Measurements from ENCODE around the gene PPFIA1. TPM values are rescaled to one million over a fixed set of nuclear protein-coding genes. Genes with fewer than 3 reads are reported as not detected.

PPFIA1 gene
- 28.7 TPM for polyA plus RNA-seq
- long read RNA-seq, donor 1, partial matches to known transcripts, result 0 of 1 reads
- long read RNA-seq, donor 1, other reads (novel, unspliced or antisense), result 0 of 1 reads
- long read RNA-seq, donor 2, partial matches to known transcripts, result 0 of 2 reads
- long read RNA-seq, donor 2, other reads (novel, unspliced or antisense), result 0 of 2 reads
- long read RNA-seq, donor 3, result 0 reads
- long read RNA-seq, donor 4, result 0 reads
- long read RNA-seq, donor 5, partial matches to known transcripts, result 0 of 1 reads
- long read RNA-seq, donor 5, other reads (novel, unspliced or antisense), result 0 of 1 reads
- long read RNA-seq, donor 6, result 0 reads
- long read RNA-seq, donor 7, result 0 reads
- long read RNA-seq, donor 8, partial matches to known transcripts, result 5 of 5 reads
- long read RNA-seq, donor 8, other reads (novel, unspliced or antisense), result 0 of 5 reads
- long read RNA-seq, donor 9, result 0 reads
- long read RNA-seq, donor 10, full-length matches to known transcripts, result 2 of 2 reads
- long read RNA-seq, donor 10, partial matches to known transcripts, result 0 of 2 reads
- long read RNA-seq, donor 10, other reads (novel, unspliced or antisense), result 0 of 2 reads
- long read RNA-seq, donor 11, result 0 reads

DNA sequence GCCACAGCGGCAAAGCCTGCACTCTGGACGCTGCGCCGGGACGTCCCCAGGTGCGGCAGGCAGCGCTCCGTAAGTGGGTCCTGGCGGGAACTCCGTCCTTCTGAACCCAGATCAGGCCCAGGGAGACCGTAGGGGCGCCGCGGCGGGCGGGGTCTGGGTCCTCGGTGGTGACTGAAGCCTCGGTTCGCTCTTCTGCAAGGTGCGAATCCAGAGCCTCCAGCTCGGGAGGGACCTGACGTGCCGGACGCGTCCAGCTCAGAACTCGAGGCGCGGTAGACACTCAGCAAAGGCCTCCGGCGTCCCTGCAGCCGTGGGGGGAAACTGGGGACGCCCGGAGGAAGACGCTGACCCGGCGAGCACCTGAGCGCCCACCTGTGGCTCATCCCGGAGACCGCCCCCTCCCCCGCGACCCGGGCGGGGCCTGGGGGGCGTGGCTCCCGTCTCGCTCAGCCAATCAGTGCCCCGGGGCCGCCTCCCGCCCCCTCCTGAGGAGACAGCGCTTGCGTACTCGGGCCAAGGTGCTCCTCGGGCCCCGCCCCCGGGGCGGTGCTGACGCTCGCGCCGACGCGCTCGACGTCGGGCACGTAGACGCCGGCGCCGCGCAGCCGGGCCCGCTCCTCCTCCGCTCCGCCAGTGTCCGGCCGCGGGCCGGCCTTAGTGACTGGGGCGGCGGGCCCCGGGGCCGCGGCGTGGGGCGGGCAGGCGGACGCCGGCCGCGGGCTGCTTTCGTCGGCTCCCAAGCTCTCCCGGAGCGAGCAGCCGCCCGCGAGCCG is at the start of gene PPFIA1:
Gene PPFIA1, plus strand, starts transcription at position 587 of the 773 bp plus-strand sequence. CDS start 1,483 bp downstream, outside the sequence.
- H3K27ac ChIP-seq (ENCODE audit: low read length), result peak within 1 kb of the TSS; percentile 88
- H3K27me3 ChIP-seq (ENCODE audit: control insufficient read depth, insufficient read depth, low read length), result peaks cover 3% of the 10 kb centered on the region
- H3K4me1 ChIP-seq (ENCODE audit: control insufficient read depth, insufficient read depth, low read length), result peaks cover 3% of the 10 kb centered on the region
- no CpG with 5 or more reads among the region's 99 CpGs for WGBS (ENCODE audit: insufficient coverage, low lambda C conversion rate)
- DNase-seq, result peak; percentile 98
- peaks cover 18% of the 10 kb centered on the region for H3K36me3 ChIP-seq (ENCODE audit: control insufficient read depth, insufficient read depth, low read length)
- H3K4me3 ChIP-seq (ENCODE audit: low read length), result peak within 1 kb of the TSS; percentile 77
- peaks cover 3% of the 10 kb centered on the region for H3K9me3 ChIP-seq (ENCODE audit: control insufficient read depth, low read depth, low read length)

DNA sequence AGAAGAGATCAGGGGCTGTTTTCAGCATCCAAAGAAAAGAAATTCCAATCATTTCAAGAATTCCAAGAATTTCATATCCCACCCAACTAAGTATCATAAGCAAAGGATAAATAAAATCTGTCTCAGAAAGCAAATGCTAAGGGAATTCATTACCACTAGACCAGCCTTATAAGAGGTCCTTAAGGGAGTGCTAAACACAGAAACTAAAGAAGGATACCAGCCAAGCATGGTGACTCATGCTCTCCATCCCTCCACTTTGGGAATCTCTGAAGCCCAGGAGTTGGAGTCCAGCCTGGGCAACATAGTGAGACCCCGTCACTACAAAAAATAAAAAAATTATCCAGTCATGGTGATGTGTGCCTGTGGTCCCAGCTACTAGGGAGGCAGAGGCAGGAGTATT is 49.6 kb upstream of the PPFIA1 start:
- no peaks in the 10 kb centered on the region for H3K27me3 ChIP-seq (ENCODE audit: control insufficient read depth, insufficient read depth, low read length)
- H3K9me3 ChIP-seq (ENCODE audit: control insufficient read depth, low read depth, low read length), result no peaks in the 10 kb centered on the region
- no peak overlapping the region for H3K4me3 ChIP-seq (ENCODE audit: low read length)
- no peak overlapping the region for H3K27ac ChIP-seq (ENCODE audit: low read length)
- WGBS (ENCODE audit: insufficient coverage, low lambda C conversion rate), result no CpG with 5 or more reads among the region's 1 CpG
- peaks cover 6% of the 10 kb centered on the region for H3K4me1 ChIP-seq (ENCODE audit: control insufficient read depth, insufficient read depth, low read length)
- no peak for DNase-seq
- no peaks in the 10 kb centered on the region for H3K36me3 ChIP-seq (ENCODE audit: control insufficient read depth, insufficient read depth, low read length)

DNA sequence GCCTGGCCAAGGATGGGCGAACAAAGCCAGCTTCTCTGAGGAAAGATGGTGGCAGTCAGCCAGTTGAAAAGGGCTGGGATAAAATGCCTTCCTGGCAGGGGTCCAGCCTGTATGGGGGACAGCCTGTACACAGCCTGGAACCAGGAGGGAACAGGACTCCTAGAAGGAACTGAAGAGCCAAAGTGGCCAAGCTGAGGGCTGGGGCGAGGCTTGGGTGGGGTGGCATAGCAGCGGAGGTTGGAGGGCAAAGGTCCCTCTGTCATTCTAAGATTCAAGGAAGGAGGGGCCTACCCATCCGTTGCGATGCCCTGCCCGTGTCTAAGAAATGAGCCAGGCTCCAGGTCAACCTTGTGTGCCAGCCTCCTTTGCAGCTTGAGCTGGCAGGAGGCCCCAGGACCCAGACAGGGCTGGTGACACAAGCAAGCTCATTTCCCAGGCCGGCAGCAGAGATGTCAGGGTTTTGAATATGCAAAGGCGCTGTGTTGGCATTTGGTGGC is 44.8 kb upstream of the PPFIA1 start:
- no peaks in the 10 kb centered on the region for H3K27me3 ChIP-seq (ENCODE audit: control insufficient read depth, insufficient read depth, low read length)
- peaks cover 11% of the 10 kb centered on the region for H3K4me1 ChIP-seq (ENCODE audit: control insufficient read depth, insufficient read depth, low read length)
- H3K36me3 ChIP-seq (ENCODE audit: control insufficient read depth, insufficient read depth, low read length), result no peaks in the 10 kb centered on the region
- no CpG with 5 or more reads among the region's 8 CpGs for WGBS (ENCODE audit: insufficient coverage, low lambda C conversion rate)
- H3K27ac ChIP-seq (ENCODE audit: low read length), result no peak overlapping the region
- peak; percentile 56 to 76 for DNase-seq
- H3K9me3 ChIP-seq (ENCODE audit: control insufficient read depth, low read depth, low read length), result no peaks in the 10 kb centered on the region
- H3K4me3 ChIP-seq (ENCODE audit: low read length), result no peak overlapping the region

DNA sequence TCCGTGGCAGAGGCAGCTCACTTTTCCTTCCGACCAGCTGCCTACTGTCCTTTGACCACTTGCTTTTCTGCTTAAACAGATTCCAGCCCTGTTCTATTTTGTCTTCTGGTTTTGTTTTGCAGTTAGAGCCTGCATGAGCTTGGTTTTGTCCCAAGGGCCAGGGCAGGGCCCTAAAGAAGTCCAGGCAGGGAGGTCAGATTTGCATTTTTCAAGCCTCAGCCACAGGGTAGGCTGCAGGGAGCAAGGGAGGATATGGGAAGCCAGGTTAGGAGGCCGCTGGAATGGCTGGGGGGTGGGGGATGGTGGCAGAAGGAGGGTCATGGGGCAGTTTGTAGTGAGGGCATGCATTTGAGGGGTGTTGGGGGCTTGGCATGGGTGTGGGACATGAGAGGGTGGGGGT is 44.3 kb upstream of the PPFIA1 start:
- no peak for DNase-seq
- H3K4me3 ChIP-seq (ENCODE audit: low read length), result no peak overlapping the region
- no peak overlapping the region for H3K27ac ChIP-seq (ENCODE audit: low read length)
- WGBS (ENCODE audit: insufficient coverage, low lambda C conversion rate), result no CpG with 5 or more reads among the region's 3 CpGs
- H3K36me3 ChIP-seq (ENCODE audit: control insufficient read depth, insufficient read depth, low read length), result no peaks in the 10 kb centered on the region
- no peaks in the 10 kb centered on the region for H3K27me3 ChIP-seq (ENCODE audit: control insufficient read depth, insufficient read depth, low read length)
- H3K9me3 ChIP-seq (ENCODE audit: control insufficient read depth, low read depth, low read length), result no peaks in the 10 kb centered on the region
- peaks cover 11% of the 10 kb centered on the region for H3K4me1 ChIP-seq (ENCODE audit: control insufficient read depth, insufficient read depth, low read length)

DNA sequence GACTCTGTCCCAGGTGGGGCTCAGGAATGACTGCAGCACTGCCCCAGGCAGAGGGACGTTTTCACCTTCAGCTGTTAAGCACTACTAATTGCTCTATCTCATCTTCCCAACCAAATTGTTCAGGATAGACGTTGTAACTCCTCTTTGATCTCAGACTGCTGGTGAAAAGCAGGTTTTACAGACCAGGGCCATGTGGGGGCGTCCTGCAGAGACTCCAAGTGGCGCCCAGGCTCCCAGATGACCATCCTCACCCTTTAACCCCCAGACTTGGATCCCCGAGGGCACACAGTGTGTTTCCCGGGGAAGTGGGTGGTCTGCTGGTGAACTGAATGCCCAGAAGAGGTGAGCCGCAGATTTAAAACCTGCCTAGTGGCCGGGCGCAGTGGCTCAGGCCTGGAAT is 43.5 kb upstream of the PPFIA1 start:
- no peaks in the 10 kb centered on the region for H3K36me3 ChIP-seq (ENCODE audit: control insufficient read depth, insufficient read depth, low read length)
- no peak overlapping the region for H3K27ac ChIP-seq (ENCODE audit: low read length)
- no CpG with 5 or more reads among the region's 9 CpGs for WGBS (ENCODE audit: insufficient coverage, low lambda C conversion rate)

DNA sequence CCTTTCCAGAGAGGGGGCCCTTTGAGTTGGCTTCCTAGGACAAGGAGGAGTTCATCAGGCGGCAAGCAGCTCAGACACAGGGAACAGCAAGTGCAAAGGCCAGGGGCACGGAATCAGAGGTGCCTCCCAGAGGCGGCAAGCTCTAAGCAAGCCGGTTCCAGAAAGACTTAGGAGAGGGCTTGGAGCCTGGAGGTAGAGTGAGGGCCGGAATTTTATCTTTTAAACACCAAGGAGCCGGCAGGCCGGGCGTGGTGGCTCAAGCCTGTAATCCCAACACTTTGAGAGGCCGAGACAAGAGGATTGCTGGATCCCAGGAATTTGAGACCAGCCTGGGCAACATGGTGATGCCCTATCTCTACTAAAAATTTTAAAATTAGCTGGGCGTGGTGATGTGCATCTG is 40.8 kb upstream of the PPFIA1 start:
- Histone ChIP-seq H3K36me3 (ENCODE audit: control insufficient read depth, insufficient read depth, low read length) (no peaks in the 10 kb centered on the region), H3K4me3 (ENCODE audit: low read length) (no peak overlapping the region), H3K27ac (ENCODE audit: low read length) (no peak overlapping the region), H3K27me3 (ENCODE audit: control insufficient read depth, insufficient read depth, low read length) (no peaks in the 10 kb centered on the region), H3K4me1 (ENCODE audit: control insufficient read depth, insufficient read depth, low read length) (peaks cover 11% of the 10 kb centered on the region), H3K9me3 (ENCODE audit: control insufficient read depth, low read depth, low read length) (no peaks in the 10 kb centered on the region)
- no peak for DNase-seq
- 80% methylated on average over 1 of the region's 10 CpGs for WGBS (ENCODE audit: insufficient coverage, low lambda C conversion rate)

More for the DNA sequence above, 43.5 kb upstream of the PPFIA1 start:
- no peaks in the 10 kb centered on the region for H3K27me3 ChIP-seq (ENCODE audit: control insufficient read depth, insufficient read depth, low read length)
- DNase-seq, result no peak
- H3K4me1 ChIP-seq (ENCODE audit: control insufficient read depth, insufficient read depth, low read length), result peaks cover 11% of the 10 kb centered on the region
- no peak overlapping the region for H3K4me3 ChIP-seq (ENCODE audit: low read length)
- H3K9me3 ChIP-seq (ENCODE audit: control insufficient read depth, low read depth, low read length), result no peaks in the 10 kb centered on the region

DNA sequence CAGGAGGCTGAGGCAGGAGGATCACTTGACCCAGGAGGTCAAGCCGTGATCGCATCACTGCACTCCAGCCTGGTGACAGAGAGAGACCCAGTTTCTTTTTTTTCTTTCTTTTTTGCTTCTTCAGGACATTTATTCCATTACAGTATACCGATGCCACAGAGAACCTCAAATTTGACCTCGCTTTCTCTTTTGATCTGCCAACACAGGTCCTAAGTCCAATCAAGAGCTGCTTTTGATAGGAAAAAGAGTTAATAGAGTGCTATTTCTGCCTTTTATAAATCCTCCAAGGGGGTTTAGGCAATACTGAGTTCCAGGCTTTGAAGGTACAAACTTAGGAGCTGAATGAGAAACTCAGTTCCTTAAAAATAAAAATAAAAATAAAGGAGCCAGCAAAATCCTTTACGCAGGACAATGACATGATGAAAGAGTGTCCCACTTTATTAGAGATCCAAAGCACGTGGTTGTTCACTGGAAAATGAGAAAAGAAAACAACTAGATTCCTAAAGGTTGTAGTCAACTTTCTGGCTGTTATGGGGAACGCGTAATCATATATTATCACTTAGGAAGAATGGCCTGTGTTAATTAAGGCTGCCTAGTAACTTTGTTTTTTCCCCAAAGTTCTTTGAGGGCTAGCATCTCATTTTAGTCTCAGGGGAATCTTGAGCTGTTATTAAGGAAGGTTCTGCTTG is 40.2 kb upstream of the PPFIA1 start:
- no peak for DNase-seq
- no peaks in the 10 kb centered on the region for H3K36me3 ChIP-seq (ENCODE audit: control insufficient read depth, insufficient read depth, low read length)
- no peaks in the 10 kb centered on the region for H3K9me3 ChIP-seq (ENCODE audit: control insufficient read depth, low read depth, low read length)
- WGBS (ENCODE audit: insufficient coverage, low lambda C conversion rate), result 95% methylated on average over 4 of the region's 8 CpGs
- no peak overlapping the region for H3K4me3 ChIP-seq (ENCODE audit: low read length)
- H3K4me1 ChIP-seq (ENCODE audit: control insufficient read depth, insufficient read depth, low read length), result peaks cover 11% of the 10 kb centered on the region
- H3K27ac ChIP-seq (ENCODE audit: low read length), result no peak overlapping the region
- no peaks in the 10 kb centered on the region for H3K27me3 ChIP-seq (ENCODE audit: control insufficient read depth, insufficient read depth, low read length)

DNA sequence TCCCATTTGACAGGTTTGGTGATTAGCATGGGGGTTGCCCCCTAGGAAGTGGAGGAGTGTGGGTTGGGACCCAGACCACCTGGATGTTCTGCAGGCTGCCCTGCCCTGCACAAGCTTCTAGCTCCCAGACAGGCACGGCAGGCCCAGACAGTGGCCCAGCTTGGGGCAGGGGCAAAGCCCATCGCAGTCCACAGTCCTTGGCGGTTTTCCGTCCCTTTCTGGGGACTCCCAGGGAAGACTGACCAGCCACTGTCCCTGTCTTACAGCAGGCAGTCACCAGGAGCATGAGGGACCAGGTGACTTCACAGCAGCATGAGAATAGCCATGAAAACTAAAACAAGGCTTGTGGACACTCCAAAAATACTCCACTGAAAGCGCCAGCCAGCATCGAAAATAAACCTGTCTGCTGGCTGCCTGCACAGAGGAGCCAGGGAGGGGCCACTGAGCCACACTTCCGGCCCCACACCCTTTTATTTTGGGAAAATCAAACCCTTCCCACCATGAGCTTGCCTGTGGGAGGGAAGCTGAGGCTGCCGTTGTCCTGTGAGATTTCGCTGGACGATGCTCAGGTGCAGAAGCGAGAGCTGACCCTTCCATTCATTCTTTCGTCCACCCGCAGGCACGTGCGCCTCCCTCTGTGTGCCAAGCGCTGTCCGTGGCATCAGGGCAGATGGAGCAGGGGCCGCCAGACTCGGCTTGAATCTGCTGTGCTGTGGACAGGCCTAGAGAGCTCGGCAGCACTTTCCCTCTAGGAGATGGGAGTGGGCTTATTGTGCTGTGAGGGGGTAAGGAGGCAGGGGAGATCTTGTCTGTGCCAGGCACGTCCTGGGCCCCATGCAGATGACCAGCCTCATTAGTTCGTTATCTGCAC is 39.4 kb upstream of the PPFIA1 start:
- no peak overlapping the region for H3K27ac ChIP-seq (ENCODE audit: low read length)
- H3K36me3 ChIP-seq (ENCODE audit: control insufficient read depth, insufficient read depth, low read length), result no peaks in the 10 kb centered on the region
- no peaks in the 10 kb centered on the region for H3K9me3 ChIP-seq (ENCODE audit: control insufficient read depth, low read depth, low read length)
- no peak overlapping the region for H3K4me3 ChIP-seq (ENCODE audit: low read length)
- H3K4me1 ChIP-seq (ENCODE audit: control insufficient read depth, insufficient read depth, low read length), result peaks cover 3% of the 10 kb centered on the region
- H3K27me3 ChIP-seq (ENCODE audit: control insufficient read depth, insufficient read depth, low read length), result no peaks in the 10 kb centered on the region
- DNase-seq, result no peak
- WGBS (ENCODE audit: insufficient coverage, low lambda C conversion rate), result no CpG with 5 or more reads among the region's 22 CpGs

DNA sequence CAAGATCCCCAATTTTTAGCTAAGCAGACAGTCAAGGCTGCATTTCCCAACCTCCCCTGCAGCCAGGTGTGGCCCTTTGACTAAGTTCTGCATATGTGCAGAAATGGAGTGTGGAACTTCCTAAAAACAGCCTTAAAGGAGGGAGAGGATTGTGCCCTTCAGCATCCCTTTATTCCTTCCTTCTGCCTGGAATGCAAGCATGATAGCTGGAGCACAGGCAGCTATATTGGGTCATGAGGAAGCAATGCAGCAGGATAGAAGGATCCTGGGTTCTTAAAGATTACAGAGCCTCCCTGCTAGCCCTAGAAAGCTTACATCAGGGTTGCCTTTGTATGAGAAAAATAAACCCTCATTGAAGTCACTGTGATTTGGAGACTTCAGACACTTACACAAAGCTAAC is 37.5 kb upstream of the PPFIA1 start:
- DNase-seq, result no peak
- no peak overlapping the region for H3K27ac ChIP-seq (ENCODE audit: low read length)
- H3K27me3 ChIP-seq (ENCODE audit: control insufficient read depth, insufficient read depth, low read length), result no peaks in the 10 kb centered on the region
- H3K4me3 ChIP-seq (ENCODE audit: low read length), result no peak overlapping the region
- no peaks in the 10 kb centered on the region for H3K36me3 ChIP-seq (ENCODE audit: control insufficient read depth, insufficient read depth, low read length)
- no peaks in the 10 kb centered on the region for H3K9me3 ChIP-seq (ENCODE audit: control insufficient read depth, low read depth, low read length)
- H3K4me1 ChIP-seq (ENCODE audit: control insufficient read depth, insufficient read depth, low read length), result no peaks in the 10 kb centered on the region

All from large intestine (tissue), 12 donors.